Cardiac septum (tissue), 1 donor: ENCODE results near the gene DPEP2. TPM values are rescaled to one million over a fixed set of nuclear protein-coding genes. Genes with fewer than 3 reads are reported as not detected.
"Not testable (repeated sequence)": the region's sequence is repeated elsewhere in the genome, so short reads cannot be mapped to it uniquely, and the experiment has no call there.

Source experiments
- DNase-seq: peaks from one replicate; pipeline ENCODE4 v3.0.0-alpha.2; 2020; ENCODE audit warnings: low spot score
- intact Hi-C: fragments of 100-400 bp; cut with DNase I; formaldehyde crosslinking; loops from one replicate; pipeline ENCODE4 v1.14.0; 2022
- total RNA-seq: library from RNA; stranded (reverse); fragmentation: NEBNext Ultra II Directional; extraction: Animal tissue kit (Norgen Biotek cat#: 25700); gene quantifications from one replicate; pipeline ENCODE4 v1.2.1, GENCODE V29; 2021
- donor health status: DM: no; HTN: no; CAD: no.

Gene DPEP2
- total RNA-seq, 1 donor from 2014 or later, result 0.78 TPM

GRCh38 chr16:68009872-68010271 is 10.6 kb upstream of the DPEP2 start:
- intact Hi-C loops, DNase-seq: not testable (repeated sequence)

GRCh38 chr16:68009157-68009735 is 10.0 kb upstream of the DPEP2 start:
- intact Hi-C loops, result no loop called here
- no peak for DNase-seq

GRCh38 chr16:68005786-68006286 is 6.6 kb upstream of the DPEP2 start:
- intact Hi-C loops, result no loop called here
- peak; percentile 83 for DNase-seq

GRCh38 chr16:68005211-68005610 is 5.9 kb upstream of the DPEP2 start:
- intact Hi-C loops, result no loop called here
- DNase-seq, result no peak

- intact Hi-C loops, result no loop called here
- no peak for DNase-seq
These were observed 3.7 kb upstream of the DPEP2 start for GRCh38 chr16:68003031-68003430.

GRCh38 chr16:68000450-68000849 is 1.2 kb upstream of the DPEP2 start:
- no peak for DNase-seq

GRCh38 chr16:67999985-68000384 is 701 bp upstream of the DPEP2 start:
- intact Hi-C loops, result no loop called here
- no peak for DNase-seq

More at GRCh38 chr16:68000450-68000849, 1.2 kb upstream of the DPEP2 start:
- intact Hi-C loops, result no loop called here

GRCh38 chr16:67998231-67998778 is 979 bp downstream of the DPEP2 start:
- intact Hi-C loops, DNase-seq: not testable (repeated sequence)

GRCh38 chr16:67996666-67997065 is 2.6 kb downstream of the DPEP2 start:
- DNase-seq, result no peak
- intact Hi-C loops, result no loop called here

- intact Hi-C loops, result no loop called here
- no peak for DNase-seq
These were observed 3.9 kb downstream of the DPEP2 start for GRCh38 chr16:67995423-67995822.

- DNase-seq, result not testable (repeated sequence)
- intact Hi-C loops, result loop anchor here (5.0 kb wide), 2 partner anchors 48 to 238 kb away; no protein-coding TSS in a partner anchor
These were observed 5.3 kb downstream of the DPEP2 start for GRCh38 chr16:67994040-67994408.

GRCh38 chr16:67993207-67994039 is 5.9 kb downstream of the DPEP2 start:
- intact Hi-C loops, result loop anchor here (5.0 kb wide), 2 partner anchors 49 to 239 kb away; no protein-coding TSS in a partner anchor
- DNase-seq, result peak; percentile 90

GRCh38 chr16:67992661-67993206 is 6.5 kb downstream of the DPEP2 start:
- intact Hi-C loops, result loop anchor here (5.0 kb wide), 2 partner anchors 50 to 240 kb away; no protein-coding TSS in a partner anchor
- no peak for DNase-seq

GRCh38 chr16:67990018-67990386 is 9.3 kb downstream of the DPEP2 start:
- no peak for DNase-seq
- intact Hi-C loops, result loop anchor here (5.0 kb wide), 2 partner anchors 52 to 242 kb away; no protein-coding TSS in a partner anchor

- no peak for DNase-seq
- intact Hi-C loops, result loop anchor here (5.0 kb wide), 2 partner anchors 53 to 243 kb away; no protein-coding TSS in a partner anchor
These were observed 9.8 kb downstream of the DPEP2 start for GRCh38 chr16:67989322-67990017.

- DNase-seq, result no peak
- intact Hi-C loops, result no loop called here
These were observed 10.6 kb downstream of the DPEP2 start for GRCh38 chr16:67988675-67989074.

GRCh38 chr16:67987460-67988160 is 11.7 kb downstream of the DPEP2 start:
- intact Hi-C loops, result no loop called here
- no peak for DNase-seq

GRCh38 chr16:67986949-67987348 is 12.3 kb downstream of the DPEP2 start:
- DNase-seq, result no peak
- intact Hi-C loops, result no loop called here
